GM12801 (cell line): Measurements from ENCODE around the gene PC.

Source experiments
- CTCF ChIP-seq: IDR thresholded peaks from one replicate; pipeline ENCODE4 v1.5.1; 2011; ENCODE audit warnings: control low read depth; ENCODE audit not compliant: insufficient read length; ENCODE audit errors: extremely low read depth

PC gene

GRCh38 chr11:66966351-66966750 lies 8.2 kb upstream of the PC start:
- TF ChIP-seq CTCF: no peak

- no peak for TF ChIP-seq CTCF
These were observed 6.3 kb upstream of the PC start for GRCh38 chr11:66964495-66964894.

GRCh38 chr11:66962801-66963200 lies 4.6 kb upstream of the PC start:
- no peak for TF ChIP-seq CTCF

GRCh38 chr11:66962247-66962646 lies 4.1 kb upstream of the PC start:
- TF ChIP-seq CTCF: no peak

- TF ChIP-seq CTCF: no peak
These were observed 732 bp upstream of the PC start for GRCh38 chr11:66958956-66959274.

GRCh38 chr11:66957971-66958231 lies 282 bp downstream of the PC start:
- TF ChIP-seq CTCF: no peak

- TF ChIP-seq CTCF: no peak
These were observed 1.4 kb downstream of the PC start for GRCh38 chr11:66956689-66957290.
